Muscle layer of colon (tissue), 2 donors: ENCODE data around the gene TFF3.

Experiments used
- H3K27ac ChIP-seq: one replicate; pipeline ENCODE4 v1.7.0; 2013; ENCODE audit warnings: low read depth, mild to moderate bottlenecking, low read length, moderate library complexity
- H3K27me3 ChIP-seq, 2 donors: one replicate each; pipeline ENCODE4 v1.7.0; 2013; ENCODE audit warnings: low read length in 2 of 2, mild to moderate bottlenecking in 2 of 2; ENCODE audit not compliant: insufficient read depth in 2 of 2, control insufficient read depth in 1 of 2
- H3K36me3 ChIP-seq: one replicate; pipeline ENCODE4 v1.7.0; 2013; ENCODE audit warnings: mild to moderate bottlenecking, low read length; ENCODE audit not compliant: insufficient read depth
- H3K4me1 ChIP-seq: one replicate; pipeline ENCODE4 v1.7.0; 2013; ENCODE audit warnings: mild to moderate bottlenecking, low read length; ENCODE audit not compliant: insufficient read depth
- H3K4me3 ChIP-seq, 2 donors: one replicate each; pipeline ENCODE4 v1.7.0; 2013; ENCODE audit warnings: low read length in 2 of 2, low read depth in 1 of 2, mild to moderate bottlenecking in 1 of 2, moderate library complexity in 1 of 2
- H3K9ac ChIP-seq: one replicate; pipeline ENCODE4 v1.7.0; 2013; ENCODE audit warnings: low read length
- H3K9me3 ChIP-seq: one replicate; pipeline ENCODE4 v1.7.0; 2013; ENCODE audit warnings: mild to moderate bottlenecking, low read length
- donor health status: abdominal sarcoma.
- donor health status: Adenocarcinoma of cecum.

TFF3 gene

DNA sequence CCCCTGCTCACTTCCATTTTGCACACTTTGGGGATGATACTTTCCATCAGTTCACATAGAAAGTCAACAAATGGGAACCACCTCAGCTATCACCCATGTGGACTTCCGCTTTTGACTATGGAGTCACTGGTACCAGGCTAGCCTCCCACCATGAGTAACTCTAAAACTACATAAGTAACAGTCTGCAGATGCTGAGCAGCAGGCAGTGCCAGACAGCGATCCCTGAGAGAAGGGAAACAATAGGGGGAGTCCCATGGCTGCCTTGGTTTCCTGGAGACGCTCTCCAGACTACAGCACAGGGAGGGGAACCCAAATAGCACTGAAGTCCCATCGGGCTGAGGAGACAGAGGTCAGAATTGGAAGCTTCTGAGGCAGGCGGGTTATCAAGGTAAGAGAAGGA lies 38.4 kb upstream of the TFF3 start:
- Histone ChIP-seq H3K9me3 (no peaks in the 10 kb centered on the region), H3K27ac (no peak overlapping the region), H3K27me3 (no peaks in the 10 kb centered on the region), H3K36me3 (no peaks in the 10 kb centered on the region), H3K9ac (no peak overlapping the region), H3K4me1 (no peaks in the 10 kb centered on the region), H3K4me3 (no peak overlapping the region)

DNA sequence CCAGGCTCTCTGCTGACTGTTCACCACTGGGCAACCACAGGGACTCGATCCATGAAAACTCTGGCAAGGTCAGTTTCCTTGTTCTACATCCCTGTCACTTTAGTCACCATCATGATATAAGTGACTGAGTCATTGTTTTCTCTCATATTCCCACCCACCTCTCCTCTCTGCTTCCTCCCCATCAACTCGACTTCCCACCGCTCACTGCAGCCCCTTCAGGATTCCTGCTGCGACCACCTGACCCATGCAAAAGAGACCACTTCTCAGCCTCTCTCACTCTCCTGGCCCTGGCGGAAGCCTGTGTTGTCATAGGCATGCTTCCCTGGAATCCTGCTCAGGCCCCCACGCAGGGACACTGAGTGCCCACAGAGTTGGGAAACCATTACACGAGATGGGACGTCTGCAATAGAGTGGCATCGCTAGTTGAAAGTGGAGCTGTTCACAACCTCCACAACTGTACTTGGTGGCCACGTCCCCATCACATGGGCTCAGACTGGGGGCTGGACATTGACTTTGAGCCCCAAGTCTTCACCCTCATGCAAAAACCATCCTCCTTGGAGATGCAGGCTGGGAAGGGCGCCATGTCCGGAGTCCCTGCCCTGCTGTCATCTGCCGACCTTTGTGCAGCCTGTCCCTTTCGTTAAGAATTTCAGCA lies 37.4 kb upstream of the TFF3 start:
- Histone ChIP-seq H3K27me3 (no peaks in the 10 kb centered on the region), H3K27ac (no peak overlapping the region), H3K4me3 (no peak overlapping the region), H3K9me3 (no peaks in the 10 kb centered on the region), H3K4me1 (no peaks in the 10 kb centered on the region), H3K9ac (no peak overlapping the region), H3K36me3 (no peaks in the 10 kb centered on the region)

DNA sequence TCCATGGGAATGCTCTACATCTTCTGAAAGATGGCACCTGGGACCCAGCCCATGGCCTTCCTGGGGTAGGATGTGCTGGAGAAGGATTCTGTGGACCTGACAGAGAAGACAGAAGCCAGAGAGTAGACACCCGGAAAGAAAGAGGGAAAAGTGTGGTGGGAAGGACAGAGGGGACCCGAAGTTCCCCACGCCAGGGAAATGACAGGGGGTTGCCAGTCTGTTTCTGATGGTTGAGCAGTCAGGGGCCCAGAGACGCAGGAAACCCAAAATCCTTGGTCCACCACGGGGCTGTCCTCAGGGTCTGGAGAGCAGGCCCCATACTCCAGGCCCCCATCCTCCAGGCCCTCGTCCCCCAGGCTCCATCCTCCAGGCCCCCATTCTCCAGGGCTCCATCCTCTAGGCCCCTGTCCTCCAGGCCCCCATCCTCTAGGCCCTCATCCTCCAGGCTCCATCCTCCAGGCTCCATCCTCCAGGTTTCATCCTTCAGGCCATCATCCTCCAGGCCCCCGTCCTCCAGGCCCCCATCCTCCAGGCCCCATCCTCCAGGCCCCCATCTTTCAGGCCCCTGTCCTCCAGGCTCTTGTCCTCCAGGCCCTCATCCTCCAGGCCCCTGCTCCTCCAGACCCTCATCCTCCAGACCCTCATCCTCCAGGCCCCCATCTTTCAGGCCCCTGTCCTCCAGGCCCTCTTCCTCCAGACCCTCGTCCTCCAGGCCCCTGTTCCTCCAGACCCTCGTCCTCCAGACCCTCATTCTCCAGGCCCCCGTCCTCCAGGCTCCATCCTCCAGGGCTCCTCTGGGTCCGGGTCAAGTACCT lies 36.6 kb upstream of the TFF3 start:
- Histone ChIP-seq H3K36me3 (no peaks in the 10 kb centered on the region), H3K27ac (no peak overlapping the region), H3K9ac (no peak overlapping the region), H3K27me3 (no peaks in the 10 kb centered on the region), H3K9me3 (no peaks in the 10 kb centered on the region), H3K4me1 (no peaks in the 10 kb centered on the region), H3K4me3 (no peak overlapping the region)

DNA sequence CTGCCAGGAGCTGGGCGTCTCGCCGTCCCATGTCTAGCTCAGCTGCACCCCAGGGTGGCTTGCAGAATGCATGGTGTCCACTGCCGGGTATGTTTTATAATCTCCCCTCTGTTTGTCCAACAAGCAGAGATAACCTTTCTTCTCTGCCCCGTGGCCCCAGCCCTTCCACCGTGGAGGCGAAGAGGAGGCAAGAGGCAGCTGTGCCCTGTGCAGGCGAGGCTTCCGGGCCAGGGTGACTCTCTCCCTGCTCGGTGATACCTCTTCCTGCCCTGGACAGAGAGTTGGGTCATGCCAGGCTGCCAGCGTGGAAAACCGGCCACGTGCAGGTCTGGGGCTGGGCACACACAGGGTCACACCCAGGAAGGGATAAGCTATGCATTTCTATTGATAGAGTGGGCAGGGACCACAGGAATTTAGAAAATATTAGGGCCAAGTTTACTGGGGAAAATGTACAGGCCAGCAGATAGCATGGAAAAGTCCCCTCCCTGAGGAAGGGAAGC lies 35.8 kb upstream of the TFF3 start, which contains the start of gene TFF2:
TFF2 (minus strand) TSS at position 68 of the 500 bp plus-strand sequence; CDS start at position 31, 37 bp downstream.
- Histone ChIP-seq H3K4me1 (no peaks in the 10 kb centered on the region), H3K9ac (no peak within 1 kb of the TSS), H3K27ac (no peak within 1 kb of the TSS), H3K36me3 (no peaks in the 10 kb centered on the region), H3K27me3 (no peaks in the 10 kb centered on the region), H3K9me3 (no peaks in the 10 kb centered on the region), H3K4me3 (no peak within 1 kb of the TSS)

DNA sequence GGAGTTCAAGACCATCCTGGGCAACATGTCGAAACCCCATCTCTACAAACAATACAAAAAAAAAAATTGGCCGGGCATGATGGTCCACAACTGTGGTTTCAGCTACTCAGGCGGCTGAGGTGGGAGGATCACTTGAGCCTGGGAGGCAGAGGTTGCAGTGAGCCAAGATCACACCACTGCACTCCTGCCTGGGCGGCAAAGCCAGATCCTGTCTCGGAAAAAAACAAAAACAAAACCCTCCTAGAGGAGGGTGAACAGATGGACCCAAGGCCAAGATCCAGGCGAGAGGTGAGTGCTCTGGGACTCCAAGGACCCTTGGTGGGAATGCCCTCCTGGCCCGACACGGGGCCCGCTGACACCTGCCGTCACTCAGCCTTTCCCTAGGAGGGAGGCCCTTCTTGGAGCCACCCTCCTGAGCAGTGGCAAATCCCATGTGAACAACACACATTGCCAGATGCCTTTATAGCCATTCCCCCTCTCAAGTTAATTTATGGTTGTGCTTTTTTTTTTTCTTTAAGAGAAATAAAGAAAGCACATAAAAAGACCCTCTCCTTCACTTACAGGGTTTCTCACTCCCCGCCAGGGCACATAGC lies 35.2 kb upstream of the TFF3 start:
- H3K4me3 ChIP-seq, result no peak overlapping the region
- H3K27me3 ChIP-seq, result no peaks in the 10 kb centered on the region
- H3K4me1 ChIP-seq, result no peaks in the 10 kb centered on the region
- H3K36me3 ChIP-seq, result no peaks in the 10 kb centered on the region
- no peak overlapping the region for H3K9ac ChIP-seq
- H3K9me3 ChIP-seq, result no peaks in the 10 kb centered on the region
- no peak overlapping the region for H3K27ac ChIP-seq

DNA sequence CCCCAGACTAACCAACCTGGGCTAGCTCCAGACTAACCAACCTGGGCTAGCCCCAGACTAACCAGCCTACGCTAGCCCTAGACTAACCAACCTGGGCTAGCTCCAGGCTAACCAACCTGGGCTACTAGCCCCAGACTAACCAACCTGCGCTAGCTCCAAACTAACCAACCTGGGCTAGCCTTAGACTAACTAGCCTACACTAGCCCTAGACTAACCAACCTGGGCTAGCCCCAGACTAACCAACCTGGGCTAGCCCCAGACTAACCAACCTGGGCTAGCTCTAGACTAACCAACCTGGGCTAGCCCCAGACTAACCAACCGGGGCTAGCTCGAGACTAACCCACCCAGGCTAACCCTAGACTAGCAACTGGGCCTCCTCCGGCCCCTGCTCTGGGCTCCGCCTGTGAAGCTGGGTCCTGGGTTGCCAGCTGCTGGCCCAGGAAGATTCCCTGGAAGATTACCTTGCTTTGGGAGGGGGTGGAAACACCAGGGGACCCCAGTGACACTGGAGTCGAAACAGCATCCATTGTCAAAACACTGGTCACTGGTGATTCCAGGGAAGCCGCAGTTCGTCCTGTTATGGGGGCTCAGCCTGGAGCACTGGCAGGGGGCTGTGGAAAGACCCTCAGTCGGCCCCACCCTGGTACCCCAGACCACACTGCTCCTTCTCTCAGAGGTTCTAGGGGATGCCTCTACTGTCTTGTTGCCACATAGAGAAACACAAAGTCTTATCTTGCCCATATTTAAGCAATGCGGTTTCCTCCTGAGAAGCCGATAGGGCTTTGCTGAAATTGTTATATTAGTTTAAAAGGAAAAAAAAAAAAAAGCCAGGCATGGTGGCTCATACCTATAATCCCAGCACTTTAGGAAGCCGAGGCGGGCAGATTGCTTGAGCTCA lies 34.5 kb upstream of the TFF3 start:
- no peaks in the 10 kb centered on the region for H3K27me3 ChIP-seq
- no peak overlapping the region for H3K4me3 ChIP-seq
- no peak overlapping the region for H3K27ac ChIP-seq
- no peaks in the 10 kb centered on the region for H3K4me1 ChIP-seq
- H3K9me3 ChIP-seq, result no peaks in the 10 kb centered on the region
- H3K36me3 ChIP-seq, result no peaks in the 10 kb centered on the region
- H3K9ac ChIP-seq, result no peak overlapping the region

DNA sequence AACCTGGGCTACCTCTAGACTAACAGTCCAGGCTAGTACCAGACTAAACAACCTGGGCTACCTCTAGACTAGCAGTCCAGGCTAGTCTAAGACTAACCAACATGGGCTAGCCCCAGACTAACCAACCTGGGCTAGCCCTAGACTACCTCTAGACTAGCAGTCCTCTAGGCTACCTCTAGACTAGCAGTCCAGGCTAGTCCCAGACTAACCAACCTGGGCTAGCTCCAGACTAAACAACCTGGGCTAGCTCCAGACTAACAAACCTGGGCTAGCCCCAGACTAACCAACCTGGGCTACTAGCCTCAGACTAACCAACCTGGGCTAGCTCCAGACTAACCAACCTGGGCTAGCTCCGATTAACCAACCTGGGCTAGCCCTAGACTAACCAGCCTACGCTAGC lies 33.6 kb upstream of the TFF3 start:
- Histone ChIP-seq H3K4me1 (no peaks in the 10 kb centered on the region), H3K36me3 (no peaks in the 10 kb centered on the region), H3K9me3 (no peaks in the 10 kb centered on the region), H3K27me3 (no peaks in the 10 kb centered on the region), H3K4me3 (no peak overlapping the region), H3K27ac (no peak overlapping the region), H3K9ac (no peak overlapping the region)

DNA sequence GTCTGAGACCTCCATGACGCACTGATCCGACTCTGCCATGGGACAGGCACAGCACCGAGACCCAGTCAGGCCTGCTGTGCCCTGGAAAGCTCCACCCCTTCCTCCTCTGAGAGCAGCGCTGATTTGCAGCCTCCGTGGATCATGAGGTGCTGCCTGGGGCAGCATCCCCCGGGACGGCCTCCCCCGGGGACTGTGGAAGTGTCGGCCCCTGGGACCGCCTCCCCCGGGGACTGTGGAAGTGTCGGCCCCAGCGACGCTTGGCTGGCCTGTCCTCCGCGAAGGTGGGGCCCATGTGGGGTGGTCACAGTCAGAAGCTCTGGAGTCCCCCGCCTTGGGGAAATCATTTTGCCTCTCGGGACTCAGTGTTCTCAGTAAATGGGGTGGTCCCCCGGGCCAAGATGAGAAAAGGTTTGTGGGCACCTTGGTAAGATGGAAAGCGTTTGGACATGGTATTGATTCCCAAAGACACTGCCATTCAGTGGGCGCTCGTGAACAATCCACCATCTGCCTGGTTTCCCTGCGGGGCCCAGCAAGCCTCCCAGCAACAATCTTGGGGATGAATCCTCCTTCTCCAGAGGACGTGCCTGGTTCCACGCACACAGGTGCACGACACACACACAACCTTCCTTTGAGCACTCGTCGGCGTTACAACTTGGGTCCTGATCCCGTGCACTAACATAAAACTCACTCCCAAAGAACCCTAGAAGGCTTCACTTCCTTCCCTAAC lies 32.6 kb upstream of the TFF3 start:
- H3K9me3 ChIP-seq, result no peaks in the 10 kb centered on the region
- H3K27ac ChIP-seq, result no peak overlapping the region
- H3K4me3 ChIP-seq, result no peak overlapping the region
- no peaks in the 10 kb centered on the region for H3K27me3 ChIP-seq
- no peaks in the 10 kb centered on the region for H3K4me1 ChIP-seq
- H3K9ac ChIP-seq, result no peak overlapping the region
- H3K36me3 ChIP-seq, result no peaks in the 10 kb centered on the region

DNA sequence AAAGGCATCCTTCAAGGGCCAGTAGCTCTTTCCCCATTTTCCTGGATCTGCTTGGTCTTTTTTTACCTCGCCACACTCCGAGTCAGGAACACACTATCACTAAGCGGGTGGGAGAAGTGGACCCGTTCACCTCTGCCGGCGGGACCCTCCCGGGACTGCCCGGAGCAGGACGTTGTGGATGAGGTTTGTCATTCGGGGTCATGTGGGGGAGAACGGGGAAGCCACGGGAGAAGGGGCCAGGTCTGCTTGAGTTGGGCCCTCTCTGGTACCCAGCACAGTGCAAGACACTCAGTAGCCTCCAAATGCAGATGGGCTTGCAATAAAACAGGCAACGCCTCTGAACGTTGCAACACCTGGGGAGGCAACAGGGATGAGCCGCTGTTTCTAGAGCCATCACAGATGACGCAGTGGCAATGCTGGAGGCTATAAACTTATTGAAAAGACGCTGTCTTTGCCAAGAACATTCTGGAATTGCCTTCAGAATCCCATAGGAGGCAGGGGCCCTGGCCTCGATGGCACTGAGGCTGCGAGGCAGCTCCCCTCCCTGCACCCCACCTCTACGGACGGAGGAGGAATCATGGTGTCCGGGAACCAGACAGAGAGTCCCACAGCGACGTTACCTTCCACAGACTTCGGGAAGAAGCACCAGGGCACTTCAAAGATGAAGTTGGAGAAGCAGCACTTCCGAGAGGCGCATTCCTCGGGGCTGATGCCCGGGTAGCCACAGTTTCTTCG lies 31.8 kb upstream of the TFF3 start:
- Histone ChIP-seq H3K4me3 (no peak overlapping the region), H3K4me1 (no peaks in the 10 kb centered on the region), H3K9me3 (no peaks in the 10 kb centered on the region), H3K36me3 (no peaks in the 10 kb centered on the region), H3K27me3 (no peaks in the 10 kb centered on the region), H3K9ac (no peak overlapping the region), H3K27ac (no peak overlapping the region)

DNA sequence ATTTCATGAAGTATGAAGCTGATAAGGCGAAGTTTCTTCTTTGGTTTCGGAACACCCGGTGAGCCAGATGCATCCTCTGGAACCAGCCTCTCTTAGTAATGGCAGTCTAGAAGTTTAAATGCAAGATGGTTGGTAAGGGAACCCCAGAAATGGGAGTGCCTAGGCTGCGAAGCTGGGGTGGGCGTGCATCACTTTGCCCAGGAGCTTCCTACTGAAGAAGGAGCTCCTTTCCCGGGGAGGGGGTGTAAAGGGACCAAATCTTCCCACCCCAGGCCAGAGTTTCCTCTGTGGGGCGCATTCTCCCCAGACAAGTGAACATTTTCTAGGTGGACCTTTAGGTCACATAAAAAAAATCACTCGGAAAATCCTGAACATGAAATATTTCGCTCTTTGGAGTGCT lies 31.2 kb upstream of the TFF3 start:
- H3K36me3 ChIP-seq, result no peaks in the 10 kb centered on the region
- no peaks in the 10 kb centered on the region for H3K4me1 ChIP-seq
- H3K9me3 ChIP-seq, result no peaks in the 10 kb centered on the region
- H3K4me3 ChIP-seq, result no peak overlapping the region
- H3K27ac ChIP-seq, result no peak overlapping the region
- H3K27me3 ChIP-seq, result no peaks in the 10 kb centered on the region
- no peak overlapping the region for H3K9ac ChIP-seq
